ENCODE data around the gene SLC30A5.
A peak's percentile ranks its signal among the peaks of the same experiment; 100 is the strongest.
"Not testable (repeated sequence)": the region's sequence is repeated elsewhere in the genome, so short reads cannot be mapped to it uniquely, and the experiment has no call there.

SLC30A5 gene

GRCh38 chr5:69105996-69106906, 12.4 kb downstream of the SLC30A5 start:
- DNase-seq, result no peak

- not testable (repeated sequence) for DNase-seq
These were observed 14.6 kb downstream of the SLC30A5 start for GRCh38 chr5:69108367-69108766.

GRCh38 chr5:69113851-69114250, 20.0 kb downstream of the SLC30A5 start:
- no peak for DNase-seq

- no peak for DNase-seq
These were observed 21.7 kb downstream of the SLC30A5 start for GRCh38 chr5:69115526-69115925.

DNA sequence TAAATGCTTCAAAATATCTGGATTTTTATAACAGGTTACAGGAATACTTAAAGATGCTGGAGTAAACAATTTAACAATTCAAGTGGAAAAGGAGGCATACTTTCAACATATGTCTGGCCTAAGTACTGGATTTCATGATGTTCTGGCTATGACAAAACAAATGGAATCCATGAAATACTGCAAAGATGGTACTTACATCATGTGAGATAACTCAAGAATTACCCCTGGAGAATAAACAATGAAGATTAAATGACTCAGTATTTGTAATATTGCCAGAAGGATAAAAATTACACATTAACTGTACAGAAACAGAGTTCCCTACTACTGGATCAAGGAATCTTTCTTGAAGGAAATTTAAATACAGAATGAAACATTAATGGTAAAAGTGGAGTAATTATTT, 35.6 kb downstream of the SLC30A5 start:
- no peak for DNase-seq

DNA sequence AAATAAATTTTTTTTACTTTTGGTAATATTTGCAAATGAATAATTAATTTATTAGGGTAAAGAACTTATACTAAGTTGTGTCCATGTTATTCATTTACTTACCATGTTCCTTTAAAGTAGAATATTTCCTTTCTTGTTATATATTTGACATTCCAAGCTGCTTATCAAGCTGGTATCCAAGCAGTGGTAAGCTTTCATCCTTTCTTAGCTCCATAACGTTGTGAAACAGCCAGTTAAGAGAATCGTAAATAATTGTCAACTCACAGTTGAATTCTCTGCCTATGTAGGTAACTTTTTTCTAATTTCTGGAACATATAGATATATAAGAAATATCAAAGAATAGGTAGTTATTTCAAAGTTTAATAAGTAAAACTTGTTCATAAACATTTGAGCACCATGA, 36.4 kb downstream of the SLC30A5 start:
- no peak for DNase-seq

GRCh38 chr5:69131304-69131703, 37.5 kb downstream of the SLC30A5 start:
- DNase-seq, result no peak

- DNase-seq, result no peak
These were observed 40.3 kb downstream of the SLC30A5 start for GRCh38 chr5:69134126-69134525.

- DNase-seq, result no peak
These were observed 42.5 kb downstream of the SLC30A5 start for GRCh38 chr5:69136293-69136692.

DNA sequence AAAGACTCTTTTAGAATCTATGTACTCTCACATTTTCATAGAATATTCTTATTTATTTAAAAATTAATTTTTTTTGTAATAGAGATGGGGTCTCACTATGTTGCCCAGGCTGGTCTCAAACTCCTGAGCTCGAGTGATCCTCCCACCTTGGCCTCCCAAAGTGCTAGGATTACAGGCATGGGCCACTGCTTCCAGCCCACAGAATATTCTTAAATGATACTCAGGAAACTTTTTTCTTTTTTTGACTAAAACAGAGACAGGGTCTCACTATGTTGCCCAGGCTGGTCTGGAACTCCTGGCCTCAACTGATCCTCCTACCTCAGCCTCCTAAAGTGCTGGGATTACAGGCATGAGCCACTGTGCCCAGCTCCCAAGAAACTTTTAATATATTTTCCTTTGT, 43.4 kb downstream of the SLC30A5 start:
- not testable (repeated sequence) for DNase-seq

- no peak for DNase-seq
These were observed 44.0 kb downstream of the SLC30A5 start for GRCh38 chr5:69137807-69138206.

- DNase-seq, result no peak
These were observed 45.0 kb downstream of the SLC30A5 start for GRCh38 chr5:69138766-69139165.

- not testable (repeated sequence) for DNase-seq
These were observed 46.4 kb downstream of the SLC30A5 start for GRCh38 chr5:69140239-69140638.

- DNase-seq, result no peak
These were observed 47.0 kb downstream of the SLC30A5 start for GRCh38 chr5:69140827-69141226.

GRCh38 chr5:69148576-69148975, 54.8 kb downstream of the SLC30A5 start:
- DNase-seq, result not testable (repeated sequence)

GRCh38 chr5:69148981-69149675, 55.3 kb downstream of the SLC30A5 start:
- no peak for DNase-seq

DNA sequence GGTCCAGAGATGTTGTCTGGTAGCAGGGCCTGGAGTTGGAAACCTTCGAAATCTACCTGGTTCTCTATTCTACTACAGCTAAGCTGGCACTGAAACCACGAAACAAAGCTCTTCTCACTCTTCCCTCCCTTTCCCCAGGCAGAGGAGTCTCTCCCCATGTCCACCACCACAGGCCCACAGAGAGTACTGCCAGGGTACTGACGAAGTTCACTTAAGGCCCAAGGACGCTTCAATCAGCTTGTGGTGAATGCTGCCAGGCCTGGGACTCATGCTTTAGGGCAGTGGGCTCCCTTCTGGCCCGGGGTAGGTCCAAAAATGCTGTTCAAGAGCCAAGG, 55.8 kb downstream of the SLC30A5 start:
- DNase-seq, result no peak

DNA sequence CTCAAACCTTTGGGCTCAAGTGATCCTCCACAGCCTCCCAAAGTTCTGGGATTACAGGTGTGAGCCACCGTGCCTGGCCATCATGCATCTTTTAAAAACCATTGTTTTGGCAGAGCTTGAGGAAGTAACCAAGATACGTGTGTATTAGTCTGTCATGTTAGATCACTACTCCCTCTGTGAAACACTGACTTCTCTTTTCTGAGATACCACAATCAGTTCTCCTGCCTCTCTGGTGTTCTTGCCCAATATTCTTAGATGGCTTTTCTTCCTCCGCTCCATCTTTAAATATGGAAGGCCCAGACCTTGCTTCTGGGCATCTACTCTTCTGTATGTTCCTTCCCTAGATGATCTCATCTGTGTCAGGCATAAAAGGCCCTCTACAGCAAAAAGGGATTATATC, 58.9 kb downstream of the SLC30A5 start:
- DNase-seq, result no peak

GRCh38 chr5:69156456-69156855, 62.6 kb downstream of the SLC30A5 start:
- DNase-seq, result no peak

DNA sequence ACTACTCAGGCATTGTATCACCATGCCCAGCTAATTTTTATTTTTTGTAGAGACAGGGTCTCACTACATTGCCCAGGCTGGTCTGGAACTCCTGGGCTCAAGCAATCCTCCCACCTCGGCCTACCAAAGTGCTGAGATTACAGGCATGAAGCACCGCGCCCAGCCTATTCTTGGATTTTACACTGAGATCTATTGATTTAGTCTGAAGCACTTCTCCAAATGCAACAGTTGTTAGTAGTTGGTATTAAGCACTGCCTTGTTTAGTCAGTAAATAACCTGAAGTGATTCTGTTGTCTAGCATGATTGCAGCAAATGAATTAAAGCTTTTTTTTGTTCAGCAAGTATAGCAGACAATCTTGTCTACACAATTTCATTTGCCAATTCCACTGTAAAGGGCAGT, 64.2 kb downstream of the SLC30A5 start:
- DNase-seq, result no peak

- no peak for DNase-seq
These were observed 66.8 kb downstream of the SLC30A5 start for GRCh38 chr5:69160651-69161050.

DNA sequence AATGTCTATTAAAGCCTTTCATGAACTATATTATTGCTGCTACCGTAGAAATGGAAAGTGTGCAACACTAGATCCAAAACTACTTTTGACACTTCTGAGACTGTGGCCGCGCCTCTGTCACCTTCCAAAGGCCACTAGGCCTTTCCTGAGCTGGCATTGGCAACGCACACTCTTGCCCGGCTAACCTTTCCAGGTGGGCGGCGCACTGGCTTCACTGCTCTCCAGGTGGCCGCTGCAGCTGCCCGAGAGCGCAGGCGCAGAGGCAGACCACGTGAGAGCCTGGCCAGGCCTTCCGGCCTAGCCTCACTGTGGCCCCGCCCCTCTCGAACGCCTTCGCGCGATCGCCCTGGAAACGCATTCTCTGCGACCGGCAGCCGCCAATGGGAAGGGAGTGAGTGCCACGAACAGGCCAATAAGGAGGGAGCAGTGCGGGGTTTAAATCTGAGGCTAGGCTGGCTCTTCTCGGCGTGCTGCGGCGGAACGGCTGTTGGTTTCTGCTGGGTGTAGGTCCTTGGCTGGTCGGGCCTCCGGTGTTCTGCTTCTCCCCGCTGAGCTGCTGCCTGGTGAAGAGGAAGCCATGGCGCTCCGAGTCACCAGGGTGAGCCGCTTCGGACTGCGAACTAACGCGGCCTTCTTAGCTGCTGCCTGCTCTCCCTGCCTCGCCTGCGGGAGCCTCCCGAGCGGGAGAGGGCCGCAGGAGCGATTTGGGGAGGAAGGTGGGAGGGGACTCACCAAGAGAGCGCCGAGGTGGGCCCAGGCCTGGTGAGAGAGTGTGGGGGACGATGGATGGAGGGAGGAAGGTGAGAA, 73.1 kb downstream of the SLC30A5 start, which contains the start of gene CCNB1:
CCNB1 (plus strand) TSS at position 465 of the 807 bp plus-strand sequence; CDS start at position 578, 113 bp downstream.
- peak; percentile 96 to 97 for DNase-seq

DNA sequence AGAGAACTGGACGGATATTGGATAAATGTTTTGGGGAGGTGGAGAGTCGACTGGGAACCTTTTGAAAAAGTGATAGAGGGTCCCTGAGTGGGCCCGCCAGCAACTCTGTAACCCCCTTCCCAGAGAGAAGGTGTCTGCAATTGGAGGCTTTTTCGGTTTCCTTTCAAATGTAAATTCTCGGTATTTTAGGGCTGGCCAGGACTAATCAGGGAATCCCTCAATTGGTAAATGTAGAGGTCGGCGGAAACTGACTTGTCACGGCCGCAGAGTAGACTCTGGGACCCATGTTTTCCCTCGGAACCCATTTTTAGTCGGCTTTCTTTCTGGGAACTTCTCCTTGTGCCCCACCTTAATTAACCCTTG, 73.7 kb downstream of the SLC30A5 start:
- DNase-seq, result no peak
